ENCODE measurements around the gene RGS14.

GRCh38 chr5:177370488-177371119, 12.9 kb downstream of the RGS14 start:
- no peak for TF ChIP-seq CTCF (IDR thresholded peaks at IDR 0.05)
- TF ChIP-seq POLR2A (IDR thresholded peaks at IDR 0.05), result no peak
- no peak for TF ChIP-seq EP300 (IDR thresholded peaks at IDR 0.05)
